GM12891 (cell line): ENCODE results near the gene MAT1A.

Experiments used
- POLR2AphosphoS5 ChIP-seq: IDR thresholded peaks from 2 replicates; pipeline ENCODE4 v1.6.1; 2011; ENCODE audit warnings: low read depth, low read length, control low read depth
- SPI1 ChIP-seq: IDR thresholded peaks from 2 replicates; pipeline ENCODE4 v1.6.1; 2011; ENCODE audit warnings: low read depth, low read length, control low read depth

GRCh38 chr10:80260295-80261243, 28.9 kb downstream of the MAT1A start:
- no peak for TF ChIP-seq POLR2AphosphoS5
- no peak for TF ChIP-seq SPI1
